Naive thymus-derived CD4-positive, alpha-beta T cell (primary cell): Measurements from ENCODE around the gene WWP2. TPM values are rescaled to one million over a fixed set of nuclear protein-coding genes. Genes with fewer than 3 reads are reported as not detected.

ENCODE experiments used
- ATAC-seq: fragments of 150-1000 bp; cut with Tn5 transposase; 2 replicates; pipeline ENCODE4 v1.10.0; 2021; ENCODE audit warnings: mild to moderate bottlenecking, moderate library complexity
- CTCF ChIA-PET: fragments of 350-600 bp; sonication (Branson Sonifier 250); formaldehyde crosslinking; loops from one replicate; lab custom pipeline; 2021; ENCODE audit warnings: antibody characterized with exemption; lab: Charles Lee
- POLR2A ChIA-PET: fragments of 350-600 bp; sonication (Branson Sonifier 250); formaldehyde crosslinking; loops from one replicate; lab custom pipeline; 2021; ENCODE audit warnings: antibody characterized with exemption, inconsistent platforms; lab: Charles Lee
- DNase-seq, 9 donors: peaks; one replicate each; pipeline versions ENCODE4 v3.0.0 to v3.0.0-alpha.2; 2020 to 2022; ENCODE audit warnings: mixed read lengths in 1 of 9
- H3K27ac ChIP-seq: one replicate; pipeline ENCODE4 v1.7.0; 2013; ENCODE audit warnings: mild to moderate bottlenecking, low read depth, low read length, moderate library complexity
- H3K27me3 ChIP-seq, 2 donors: one replicate each; pipeline ENCODE4 v1.7.0; 2013; ENCODE audit warnings: low read length in 2 of 2, mild to moderate bottlenecking in 2 of 2, moderate library complexity in 2 of 2; ENCODE audit not compliant: control insufficient read depth in 2 of 2, insufficient read depth in 2 of 2
- H3K36me3 ChIP-seq, 3 experiments: 1 replicate in 2 of 3; 2 replicates in 1 of 3; pipeline ENCODE4 v1.7.0; 2013; ENCODE audit warnings: low read length in 3 of 3, mild to moderate bottlenecking in 3 of 3, moderate library complexity in 1 of 3; ENCODE audit not compliant: insufficient read depth in 3 of 3, control insufficient read depth in 2 of 3
- H3K4me1 ChIP-seq, 2 donors: one replicate each; pipeline ENCODE4 v1.7.0; 2013; ENCODE audit warnings: low read length in 2 of 2, mild to moderate bottlenecking in 2 of 2, moderate library complexity in 1 of 2; ENCODE audit not compliant: control insufficient read depth in 2 of 2, insufficient read depth in 2 of 2
- H3K4me3 ChIP-seq: 2 replicates; pipeline ENCODE4 v1.7.0; 2013; ENCODE audit warnings: mild to moderate bottlenecking, low read length
- H3K9me3 ChIP-seq, 3 experiments: 1 replicate in 2 of 3; 2 replicates in 1 of 3; pipeline ENCODE4 v1.7.0; 2013; ENCODE audit warnings: low read length in 3 of 3; ENCODE audit not compliant: control insufficient read depth in 2 of 3
- H3K27ac Mint-ChIP-seq, 9 donors: one replicate each; pipeline ENCODE4 v1.8.0; 2020 to 2022; ENCODE audit warnings: mixed read lengths in 9 of 9, mild to moderate bottlenecking in 8 of 9, moderate library complexity in 5 of 9, inconsistent platforms in 2 of 9
- H3K27me3 Mint-ChIP-seq, 5 donors: one replicate each; pipeline ENCODE4 v1.8.0; 2021 to 2022; ENCODE audit warnings: mixed read lengths in 5 of 5, mild to moderate bottlenecking in 1 of 5
- H3K36me3 Mint-ChIP-seq, 5 donors: one replicate each; pipeline ENCODE4 v1.8.0; 2020 to 2022; ENCODE audit warnings: mixed read lengths in 5 of 5, mild to moderate bottlenecking in 3 of 5, inconsistent platforms in 1 of 5
- H3K4me1 Mint-ChIP-seq, 7 donors: one replicate each; pipeline ENCODE4 v1.8.0; 2020 to 2022; ENCODE audit warnings: mixed read lengths in 7 of 7, mild to moderate bottlenecking in 3 of 7, inconsistent platforms in 1 of 7
- H3K4me3 Mint-ChIP-seq, 10 donors: one replicate each; pipeline ENCODE4 v1.8.0; 2020 to 2022; ENCODE audit warnings: mild to moderate bottlenecking in 10 of 10, mixed read lengths in 10 of 10, moderate library complexity in 6 of 10, inconsistent platforms in 2 of 10
- H3K9me3 Mint-ChIP-seq, 11 donors: one replicate each; pipeline ENCODE4 v1.8.0; 2020 to 2022; ENCODE audit warnings: mixed read lengths in 11 of 11, mild to moderate bottlenecking in 4 of 11, inconsistent platforms in 1 of 11, moderate library complexity in 1 of 11
- intact Hi-C, 2 donors: fragments of 100-400 bp; cut with micrococcal nuclease; formaldehyde crosslinking; loops; one replicate each; pipeline ENCODE4 v1.15.1; 2023
- polyA plus RNA-seq, 2 donors: library from polyadenylated mRNA; unstranded; fragments of 300-500 nt; fragmentation: Illumina TruSeq; gene quantifications; one replicate each; pipeline ENCODE4 v1.2.3, GENCODE V29; 2021
- total RNA-seq, 6 experiments: library from RNA in 5 of 6; stranded (reverse) in 5 of 6; gene quantifications; 1 replicate in 5 of 6; 2 replicates in 1 of 6; pipeline ENCODE4 v1.2.3 and lab custom pipeline; 2021 to 2026

The WWP2 gene
- total and polyA plus RNA-seq, 7 experiments from 2014 or later: 29.2 to 81.3 (median 64.7) TPM

- Histone ChIP-seq H3K27ac (no peak overlapping the region), H3K27me3 (no peaks in the 10 kb centered on the region), H3K4me3 (no peak overlapping the region), H3K9me3 (no peaks in the 10 kb centered on the region), H3K4me1 (no peaks in the 10 kb centered on the region), H3K36me3 (peaks cover 0 to 56% (median 12%) of the 10 kb centered on the region in 3 experiments)
- no peaks in the 10 kb centered on the region for H3K9me3 Mint-ChIP-seq
- H3K27ac Mint-ChIP-seq: no peak overlapping the region
- H3K4me3 Mint-ChIP-seq: no peak overlapping the region
- peaks cover 5 to 54% (median 19%) of the 10 kb centered on the region in 5 donors for H3K36me3 Mint-ChIP-seq
- ATAC-seq: no peak
- DNase-seq: no peak
- no peaks in the 10 kb centered on the region for H3K27me3 Mint-ChIP-seq
- intact Hi-C loops: no loop called here
- ChIA-PET CTCF (no interaction called here), POLR2A (no interaction called here)
- peaks cover 0 to 16% (median 0%) of the 10 kb centered on the region in 7 donors for H3K4me1 Mint-ChIP-seq
Observed at GRCh38 chr16:69890892-69891282, 128.8 kb downstream of the WWP2 start.

GRCh38 chr16:69892378-69892777 is 130.2 kb downstream of the WWP2 start:
- peaks cover 0 to 16% (median 0%) of the 10 kb centered on the region in 7 donors for H3K4me1 Mint-ChIP-seq
- H3K27me3 ChIP-seq: no peaks in the 10 kb centered on the region
- CTCF ChIA-PET: no interaction called here
- H3K36me3 ChIP-seq: peaks cover 0 to 62% (median 12%) of the 10 kb centered on the region in 3 experiments
- DNase-seq (no peak), ATAC-seq (no peak)
- no peaks in the 10 kb centered on the region for H3K4me1 ChIP-seq
- peaks cover 5 to 52% (median 19%) of the 10 kb centered on the region in 5 donors for H3K36me3 Mint-ChIP-seq
- no peaks in the 10 kb centered on the region for H3K9me3 Mint-ChIP-seq
- H3K4me3 ChIP-seq: no peak overlapping the region
- H3K27me3 Mint-ChIP-seq: no peaks in the 10 kb centered on the region
- no peaks in the 10 kb centered on the region for H3K9me3 ChIP-seq
- intact Hi-C loops: no loop called here
- no peak overlapping the region for H3K4me3 Mint-ChIP-seq
- no peak overlapping the region for H3K27ac Mint-ChIP-seq
- POLR2A ChIA-PET: no interaction called here
- no peak overlapping the region for H3K27ac ChIP-seq

- POLR2A ChIA-PET: no interaction called here
- H3K4me3 Mint-ChIP-seq: no peak overlapping the region
Observed at GRCh38 chr16:69893106-69893505, 131.0 kb downstream of the WWP2 start.

GRCh38 chr16:69894676-69895075 is 132.5 kb downstream of the WWP2 start:
- DNase-seq (no peak), ATAC-seq (no peak)
- Histone ChIP-seq H3K9me3 (no peaks in the 10 kb centered on the region), H3K27ac (no peak overlapping the region), H3K27me3 (no peaks in the 10 kb centered on the region), H3K4me3 (no peak overlapping the region), H3K4me1 (no peaks in the 10 kb centered on the region), H3K36me3 (peaks cover 0 to 42% (median 0%) of the 10 kb centered on the region in 3 experiments)
- ChIA-PET POLR2A (no interaction called here), CTCF (no interaction called here)
- no peaks in the 10 kb centered on the region for H3K27me3 Mint-ChIP-seq
- H3K36me3 Mint-ChIP-seq: peaks cover 0 to 34% (median 5%) of the 10 kb centered on the region in 5 donors
- intact Hi-C loops: no loop called here
- no peak overlapping the region for H3K4me3 Mint-ChIP-seq
- H3K4me1 Mint-ChIP-seq: peaks cover 0 to 12% (median 0%) of the 10 kb centered on the region in 7 donors
- H3K27ac Mint-ChIP-seq: no peak overlapping the region
- H3K9me3 Mint-ChIP-seq: no peaks in the 10 kb centered on the region

More at GRCh38 chr16:69893106-69893505, 131.0 kb downstream of the WWP2 start:
- ATAC-seq (no peak), DNase-seq (no peak)
- CTCF ChIA-PET: no interaction called here
- Histone ChIP-seq H3K27ac (no peak overlapping the region), H3K4me3 (no peak overlapping the region), H3K4me1 (no peaks in the 10 kb centered on the region), H3K9me3 (no peaks in the 10 kb centered on the region), H3K36me3 (peaks cover 0 to 57% (median 9%) of the 10 kb centered on the region in 3 experiments), H3K27me3 (no peaks in the 10 kb centered on the region)
- Mint-ChIP-seq H3K27ac (no peak overlapping the region), H3K4me1 (peaks cover 0 to 16% (median 0%) of the 10 kb centered on the region in 7 donors), H3K36me3 (peaks cover 4 to 46% (median 18%) of the 10 kb centered on the region in 5 donors), H3K9me3 (no peaks in the 10 kb centered on the region), H3K27me3 (no peaks in the 10 kb centered on the region)
- intact Hi-C loops: no loop called here

GRCh38 chr16:69903865-69904415 is 141.8 kb downstream of the WWP2 start:
- Histone ChIP-seq H3K4me1 (no peaks in the 10 kb centered on the region), H3K9me3 (no peaks in the 10 kb centered on the region), H3K27me3 (no peaks in the 10 kb centered on the region), H3K36me3 (peaks cover 0 to 21% (median 0%) of the 10 kb centered on the region in 3 experiments), H3K4me3 (no peak overlapping the region), H3K27ac (no peak overlapping the region)
- CTCF ChIA-PET: interaction anchor here (0.6 kb wide), 1 partner anchor 26 kb away, joined by 4 read pairs; no protein-coding TSS in a partner anchor
- ATAC-seq (no peak), DNase-seq (no peak)
- no peaks in the 10 kb centered on the region for H3K9me3 Mint-ChIP-seq
- intact Hi-C loops: no loop called here
- peaks cover 4 to 39% (median 8%) of the 10 kb centered on the region in 5 donors for H3K36me3 Mint-ChIP-seq
- POLR2A ChIA-PET: no interaction called here
- peak overlapping the region in 1 of 9 donors; percentile 53 for H3K27ac Mint-ChIP-seq
- no peak overlapping the region for H3K4me3 Mint-ChIP-seq
- H3K4me1 Mint-ChIP-seq: no peaks in the 10 kb centered on the region
- no peaks in the 10 kb centered on the region for H3K27me3 Mint-ChIP-seq

- no peak overlapping the region for H3K27ac ChIP-seq
- peaks cover 4 to 44% (median 8%) of the 10 kb centered on the region in 5 donors for H3K36me3 Mint-ChIP-seq
- no peaks in the 10 kb centered on the region for H3K9me3 Mint-ChIP-seq
- H3K27me3 ChIP-seq: no peaks in the 10 kb centered on the region
- CTCF ChIA-PET: no interaction called here
- no peak overlapping the region for H3K4me3 ChIP-seq
- POLR2A ChIA-PET: no interaction called here
- no peak overlapping the region for H3K27ac Mint-ChIP-seq
- H3K27me3 Mint-ChIP-seq: no peaks in the 10 kb centered on the region
- ATAC-seq (no peak), DNase-seq (no peak)
- no peak overlapping the region for H3K4me3 Mint-ChIP-seq
- no peaks in the 10 kb centered on the region for H3K9me3 ChIP-seq
- H3K4me1 ChIP-seq: no peaks in the 10 kb centered on the region
- no peaks in the 10 kb centered on the region for H3K4me1 Mint-ChIP-seq
- intact Hi-C loops: no loop called here
- H3K36me3 ChIP-seq: peaks cover 0 to 27% (median 0%) of the 10 kb centered on the region in 3 experiments
Observed at GRCh38 chr16:69904495-69905170, 142.5 kb downstream of the WWP2 start.
